Transverse colon (tissue), 4 donors: ENCODE data around the gene TSPAN17.

Experiments used
- CTCF ChIP-seq, 5 experiments: fragments of 200-600 bp in 3 of 5; fragments of 450-650 bp in 2 of 5; sonication (generic) in 3 of 5; IDR thresholded peaks; 1 replicate in 2 of 5; 2 replicates in 3 of 5; pipeline ENCODE4 v1.5.1; 2016 to 2017; ENCODE audit warnings: antibody characterized with exemption in 5 of 5, inconsistent platforms in 3 of 5, mild to moderate bottlenecking in 2 of 5, moderate library complexity in 1 of 5
- POLR2A ChIP-seq: fragments of 450-650 bp; IDR thresholded peaks from one replicate; pipeline ENCODE4 v1.6.1; 2016; ENCODE audit warnings: antibody characterized with exemption, mild to moderate bottlenecking, moderate library complexity
- POLR2AphosphoS5 ChIP-seq, 3 donors: sonication (generic); formaldehyde crosslinking; IDR thresholded peaks; one replicate each; pipeline ENCODE4 v1.6.1; 2016; ENCODE audit warnings: antibody characterized with exemption in 3 of 3

GRCh38 chr5:176663566-176663965 is 16.3 kb downstream of the TSPAN17 start:
- TF ChIP-seq POLR2AphosphoS5 (IDR thresholded peaks at IDR 0.05), result no peak
- TF ChIP-seq CTCF (IDR thresholded peaks at IDR 0.05), result no peak
- no peak for TF ChIP-seq POLR2A
